K562 (cell line): ENCODE results near the gene IRF2BP1. TPM values are rescaled to one million over a fixed set of nuclear protein-coding genes. Genes with fewer than 3 reads are reported as not detected.

Experiments used
- BRD9 ChIP-seq: fragments of 450-650 bp; IDR thresholded peaks from 2 replicates; pipeline ENCODE4 v1.6.1; 2018; ENCODE audit warnings: low read depth; ENCODE audit not compliant: partially characterized antibody
- EGR1 ChIP-seq: fragments of 450-650 bp; conservative IDR thresholded peaks from 2 replicates; pipeline ENCODE4 v1.6.1; 2017; ENCODE audit warnings: mild to moderate bottlenecking
- HDAC1 ChIP-seq, 2 experiments: fragments of 450-650 bp; IDR thresholded peaks; 2 replicates each; pipeline ENCODE4 v1.6.1; 2016 to 2017; ENCODE audit warnings: inconsistent platforms in 1 of 2, mild to moderate bottlenecking in 1 of 2, moderate library complexity in 1 of 2
- HLTF ChIP-seq: fragments of 450-650 bp; IDR thresholded peaks from 2 replicates; pipeline ENCODE4 v1.6.1; 2016
- PHF20 ChIP-seq: fragments of 450-650 bp; IDR thresholded peaks from 2 replicates; pipeline ENCODE4 v1.6.1; 2018; ENCODE audit not compliant: partially characterized antibody
- SAP30 ChIP-seq: fragments of 200-600 bp; sonication (generic); IDR thresholded peaks from 2 replicates; pipeline ENCODE4 v1.6.1; 2012; ENCODE audit warnings: borderline replicate concordance, low read depth, mild to moderate bottlenecking, moderate library complexity, low read length, control low read depth, inconsistent platforms; ENCODE audit not compliant: insufficient read depth, poor library complexity, severe bottlenecking
- TCF7 ChIP-seq: sonication (generic); IDR thresholded peaks from 2 replicates; pipeline ENCODE4 v1.6.1; 2016; ENCODE audit warnings: antibody characterized with exemption, borderline replicate concordance
- ZNF143 ChIP-seq: sonication (generic); formaldehyde crosslinking; IDR thresholded peaks from 2 replicates; pipeline ENCODE4 v1.9.0; 2022; ENCODE audit warnings: mild to moderate bottlenecking, missing genetic modification reagents
- ZNF146 ChIP-seq: IDR thresholded peaks from one replicate; pipeline ENCODE4 v1.6.1; 2018; ENCODE audit warnings: missing compliant biosample characterization; ENCODE audit not compliant: unreplicated experiment
- polyA plus RNA-seq, 8 experiments: library from polyadenylated mRNA; depleted of rRNA in 4 of 8; stranded (reverse) in 5 of 8; unstranded in 3 of 8; fragments of >200 nt; fragmentation: Nextera tagmentation in 2 of 8; fragmentation: Illumina TruSeq in 1 of 8; extraction: Ambion mirVana in 2 of 8; extraction: Trizol in 1 of 8; gene quantifications; 2 replicates each; pipeline versions ENCODE4 v1.2.1 to v1.2.3, GENCODE V29; 2011 to 2014; ENCODE audit warnings: inconsistent platforms in 1 of 8, missing spikeins in 1 of 8
- total RNA-seq, 7 experiments: library from RNA; depleted of rRNA in 6 of 7; stranded (reverse); fragments of >200 nt in 6 of 7; fragmentation: Illumina TruSeq in 2 of 7; extraction: Trizol in 2 of 7; gene quantifications; 2 replicates each; pipeline versions ENCODE4 v1.2.1 to v1.2.3, GENCODE V29; 2011 to 2021; ENCODE audit warnings: low replicate concordance in 1 of 7
- TF ChIP-seq, protein P1 (sequence below), 2 experiments: fragments of 450-650 bp; formaldehyde crosslinking in 1 of 2; IDR thresholded peaks; 2 replicates each; pipeline versions ENCODE4 v1.4.0 to v1.6.1; 2014 to 2020; ENCODE audit warnings: mild to moderate bottlenecking in 2 of 2, borderline replicate concordance in 1 of 2, low read depth in 1 of 2
- TF ChIP-seq, protein P2 (sequence below): fragments of 250-450 bp; sonication (Bioruptor Pico); IDR thresholded peaks from 2 replicates; pipeline ENCODE4 v1.8.0; 2021; ENCODE audit warnings: mild to moderate bottlenecking, moderate library complexity
- TF ChIP-seq, protein P3 (sequence below): sonication (generic); formaldehyde crosslinking; IDR thresholded peaks from 2 replicates; pipeline ENCODE4 v1.8.1; 2023; ENCODE audit warnings: mild to moderate bottlenecking, missing genetic modification reagents

IRF2BP1 gene
- total and polyA plus RNA-seq, 9 of the 15 experiments (the other 6 are each of a cell fraction or from before 2014, with no cell fraction given), result 0.61 to 35.9 (median 3.5) TPM

DNA sequence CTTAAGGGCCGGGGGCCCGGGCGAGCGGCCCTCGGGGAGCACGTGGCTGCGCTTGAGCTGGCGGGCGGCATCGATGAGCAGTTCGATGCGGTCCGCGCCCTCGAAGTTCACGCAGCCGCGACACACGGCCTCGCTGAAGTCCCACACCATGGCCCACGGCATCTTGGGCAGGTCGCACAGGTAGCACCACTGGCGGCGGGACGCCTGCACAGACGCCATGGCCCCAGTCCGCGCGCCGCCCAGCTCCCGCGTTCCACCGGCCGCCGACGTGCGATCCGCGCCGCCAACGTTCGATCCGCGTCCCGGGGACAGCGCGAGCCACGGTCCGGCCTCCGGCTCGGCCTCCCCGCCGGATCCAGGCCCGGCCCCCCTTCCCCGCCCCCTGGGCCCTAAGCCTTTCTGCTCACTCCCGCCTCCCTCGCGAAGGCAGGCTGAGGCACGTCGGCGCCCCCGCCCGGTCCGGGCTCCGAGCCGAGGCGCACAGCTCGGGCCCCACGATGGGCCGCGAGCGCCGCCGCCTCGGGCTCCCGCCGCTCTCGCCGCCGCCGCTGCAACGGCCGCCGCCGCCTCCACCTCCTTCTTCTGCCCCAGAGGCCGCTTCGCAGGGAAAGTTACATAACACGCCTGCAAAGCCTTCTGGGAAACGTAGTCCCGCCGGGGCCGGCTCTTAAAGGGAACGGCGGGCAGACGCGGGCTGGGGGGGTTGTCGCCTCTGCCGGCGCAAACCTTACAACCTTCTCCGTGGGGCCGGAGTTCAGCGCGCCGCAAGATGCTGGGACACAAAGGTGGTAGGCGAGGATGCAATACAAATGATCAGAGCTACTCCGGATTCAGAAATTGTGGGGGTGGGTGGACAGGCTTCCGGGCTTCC is at the start of gene IRF2BP1 (continued):
- TF ChIP-seq, protein P1, sequence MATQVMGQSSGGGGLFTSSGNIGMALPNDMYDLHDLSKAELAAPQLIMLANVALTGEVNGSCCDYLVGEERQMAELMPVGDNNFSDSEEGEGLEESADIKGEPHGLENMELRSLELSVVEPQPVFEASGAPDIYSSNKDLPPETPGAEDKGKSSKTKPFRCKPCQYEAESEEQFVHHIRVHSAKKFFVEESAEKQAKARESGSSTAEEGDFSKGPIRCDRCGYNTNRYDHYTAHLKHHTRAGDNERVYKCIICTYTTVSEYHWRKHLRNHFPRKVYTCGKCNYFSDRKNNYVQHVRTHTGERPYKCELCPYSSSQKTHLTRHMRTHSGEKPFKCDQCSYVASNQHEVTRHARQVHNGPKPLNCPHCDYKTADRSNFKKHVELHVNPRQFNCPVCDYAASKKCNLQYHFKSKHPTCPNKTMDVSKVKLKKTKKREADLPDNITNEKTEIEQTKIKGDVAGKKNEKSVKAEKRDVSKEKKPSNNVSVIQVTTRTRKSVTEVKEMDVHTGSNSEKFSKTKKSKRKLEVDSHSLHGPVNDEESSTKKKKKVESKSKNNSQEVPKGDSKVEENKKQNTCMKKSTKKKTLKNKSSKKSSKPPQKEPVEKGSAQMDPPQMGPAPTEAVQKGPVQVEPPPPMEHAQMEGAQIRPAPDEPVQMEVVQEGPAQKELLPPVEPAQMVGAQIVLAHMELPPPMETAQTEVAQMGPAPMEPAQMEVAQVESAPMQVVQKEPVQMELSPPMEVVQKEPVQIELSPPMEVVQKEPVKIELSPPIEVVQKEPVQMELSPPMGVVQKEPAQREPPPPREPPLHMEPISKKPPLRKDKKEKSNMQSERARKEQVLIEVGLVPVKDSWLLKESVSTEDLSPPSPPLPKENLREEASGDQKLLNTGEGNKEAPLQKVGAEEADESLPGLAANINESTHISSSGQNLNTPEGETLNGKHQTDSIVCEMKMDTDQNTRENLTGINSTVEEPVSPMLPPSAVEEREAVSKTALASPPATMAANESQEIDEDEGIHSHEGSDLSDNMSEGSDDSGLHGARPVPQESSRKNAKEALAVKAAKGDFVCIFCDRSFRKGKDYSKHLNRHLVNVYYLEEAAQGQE (IDR thresholded peaks at IDR 0.05; ENCODE audit: borderline replicate concordance), result no peak
- TF ChIP-seq, protein P1 (CRISPR knock-in tag; IDR thresholded peaks at IDR 0.05; ENCODE audit: low read depth), result 0 out of 2 replicates have a peak, but pooled peaks have one; percentile 27
- TF ChIP-seq SAP30 (peak; percentile 70), ZNF146 (CRISPR knock-in tag) (no peak), ZNF143 (peak; percentile 84), TCF7 (no peak), BRD9 (no peak), HLTF (no peak), EGR1 (peak; percentile 46), HDAC1 (IDR thresholded peaks at IDR 0.05) (0 out of 4 replicates have a peak, but pooled peaks of 1 of the 2 experiments have one; percentile 29), PHF20 (peak; percentile 14)
- TF ChIP-seq, protein P2, sequence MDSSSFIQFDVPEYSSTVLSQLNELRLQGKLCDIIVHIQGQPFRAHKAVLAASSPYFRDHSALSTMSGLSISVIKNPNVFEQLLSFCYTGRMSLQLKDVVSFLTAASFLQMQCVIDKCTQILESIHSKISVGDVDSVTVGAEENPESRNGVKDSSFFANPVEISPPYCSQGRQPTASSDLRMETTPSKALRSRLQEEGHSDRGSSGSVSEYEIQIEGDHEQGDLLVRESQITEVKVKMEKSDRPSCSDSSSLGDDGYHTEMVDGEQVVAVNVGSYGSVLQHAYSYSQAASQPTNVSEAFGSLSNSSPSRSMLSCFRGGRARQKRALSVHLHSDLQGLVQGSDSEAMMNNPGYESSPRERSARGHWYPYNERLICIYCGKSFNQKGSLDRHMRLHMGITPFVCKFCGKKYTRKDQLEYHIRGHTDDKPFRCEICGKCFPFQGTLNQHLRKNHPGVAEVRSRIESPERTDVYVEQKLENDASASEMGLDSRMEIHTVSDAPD (CRISPR knock-in tag), result no peak
- TF ChIP-seq, protein P3, sequence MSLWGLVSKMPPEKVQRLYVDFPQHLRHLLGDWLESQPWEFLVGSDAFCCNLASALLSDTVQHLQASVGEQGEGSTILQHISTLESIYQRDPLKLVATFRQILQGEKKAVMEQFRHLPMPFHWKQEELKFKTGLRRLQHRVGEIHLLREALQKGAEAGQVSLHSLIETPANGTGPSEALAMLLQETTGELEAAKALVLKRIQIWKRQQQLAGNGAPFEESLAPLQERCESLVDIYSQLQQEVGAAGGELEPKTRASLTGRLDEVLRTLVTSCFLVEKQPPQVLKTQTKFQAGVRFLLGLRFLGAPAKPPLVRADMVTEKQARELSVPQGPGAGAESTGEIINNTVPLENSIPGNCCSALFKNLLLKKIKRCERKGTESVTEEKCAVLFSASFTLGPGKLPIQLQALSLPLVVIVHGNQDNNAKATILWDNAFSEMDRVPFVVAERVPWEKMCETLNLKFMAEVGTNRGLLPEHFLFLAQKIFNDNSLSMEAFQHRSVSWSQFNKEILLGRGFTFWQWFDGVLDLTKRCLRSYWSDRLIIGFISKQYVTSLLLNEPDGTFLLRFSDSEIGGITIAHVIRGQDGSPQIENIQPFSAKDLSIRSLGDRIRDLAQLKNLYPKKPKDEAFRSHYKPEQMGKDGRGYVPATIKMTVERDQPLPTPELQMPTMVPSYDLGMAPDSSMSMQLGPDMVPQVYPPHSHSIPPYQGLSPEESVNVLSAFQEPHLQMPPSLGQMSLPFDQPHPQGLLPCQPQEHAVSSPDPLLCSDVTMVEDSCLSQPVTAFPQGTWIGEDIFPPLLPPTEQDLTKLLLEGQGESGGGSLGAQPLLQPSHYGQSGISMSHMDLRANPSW (CRISPR knock-in tag), result 0 out of 2 replicates have a peak, but pooled peaks have one; percentile 9
